ENCODE data around the gene TBX18.

TBX18 gene

GRCh38 chr6:84738996-84739865 lies 25.2 kb downstream of the TBX18 start:
- peak; percentile 85 for ATAC-seq (ENCODE audit: low read depth)
- TF ChIP-seq CTCF (IDR thresholded peaks at IDR 0.05; ENCODE audit: poor library complexity, severe bottlenecking): no peak
- no peak for DNase-seq (ENCODE audit: low spot score)

GRCh38 chr6:84733889-84734288 lies 30.5 kb downstream of the TBX18 start:
- no peak overlapping the region for H3K4me3 ChIP-seq (ENCODE audit: severe bottlenecking)
- no peaks in the 10 kb centered on the region for H3K9me3 ChIP-seq (ENCODE audit: severe bottlenecking)
- ATAC-seq (ENCODE audit: low read depth): no peak
- peaks cover 2% of the 10 kb centered on the region for H3K4me1 ChIP-seq (ENCODE audit: insufficient read depth, poor library complexity, severe bottlenecking)
- H3K36me3 ChIP-seq (ENCODE audit: low read depth): 0 out of 2 replicates have a peak, but pooled peaks cover 8% of the 10 kb centered on the region
- DNase-seq (ENCODE audit: low spot score): no peak
- no peak for TF ChIP-seq CTCF (IDR thresholded peaks at IDR 0.05; ENCODE audit: poor library complexity, severe bottlenecking)
- no peaks in the 10 kb centered on the region for H3K27me3 ChIP-seq (ENCODE audit: insufficient read depth, poor library complexity, severe bottlenecking)
- no peak overlapping the region for H3K27ac ChIP-seq (ENCODE audit: poor library complexity, severe bottlenecking)

More at GRCh38 chr6:84738996-84739865, 25.2 kb downstream of the TBX18 start:
- Histone ChIP-seq H3K4me1 (ENCODE audit: insufficient read depth, poor library complexity, severe bottlenecking) (peaks cover 20% of the 10 kb centered on the region), H3K27me3 (ENCODE audit: insufficient read depth, poor library complexity, severe bottlenecking) (no peaks in the 10 kb centered on the region), H3K9me3 (ENCODE audit: severe bottlenecking) (no peaks in the 10 kb centered on the region), H3K27ac (ENCODE audit: poor library complexity, severe bottlenecking) (peak overlapping the region; percentile 71), H3K4me3 (ENCODE audit: severe bottlenecking) (no peak overlapping the region), H3K36me3 (ENCODE audit: low read depth) (peaks cover 8% of the 10 kb centered on the region; the same call in 1 of the 2 replicates)

- no peak for TF ChIP-seq CTCF (IDR thresholded peaks at IDR 0.05; ENCODE audit: poor library complexity, severe bottlenecking)
- Histone ChIP-seq H3K27ac (ENCODE audit: poor library complexity, severe bottlenecking) (no peak overlapping the region), H3K9me3 (ENCODE audit: severe bottlenecking) (no peaks in the 10 kb centered on the region), H3K4me3 (ENCODE audit: severe bottlenecking) (no peak overlapping the region), H3K27me3 (ENCODE audit: insufficient read depth, poor library complexity, severe bottlenecking) (no peaks in the 10 kb centered on the region), H3K4me1 (ENCODE audit: insufficient read depth, poor library complexity, severe bottlenecking) (no peaks in the 10 kb centered on the region), H3K36me3 (ENCODE audit: low read depth) (no peaks in the 10 kb centered on the region)
- DNase-seq (ENCODE audit: low spot score) (no peak), ATAC-seq (ENCODE audit: low read depth) (no peak)
Observed at GRCh38 chr6:84731901-84732300, 32.5 kb downstream of the TBX18 start.

GRCh38 chr6:84731401-84731800 lies 33.0 kb downstream of the TBX18 start:
- ATAC-seq (ENCODE audit: low read depth): no peak
- no peak for TF ChIP-seq CTCF (IDR thresholded peaks at IDR 0.05; ENCODE audit: poor library complexity, severe bottlenecking)
- Histone ChIP-seq H3K4me3 (ENCODE audit: severe bottlenecking) (no peak overlapping the region), H3K27me3 (ENCODE audit: insufficient read depth, poor library complexity, severe bottlenecking) (no peaks in the 10 kb centered on the region), H3K27ac (ENCODE audit: poor library complexity, severe bottlenecking) (no peak overlapping the region), H3K36me3 (ENCODE audit: low read depth) (no peaks in the 10 kb centered on the region), H3K9me3 (ENCODE audit: severe bottlenecking) (no peaks in the 10 kb centered on the region), H3K4me1 (ENCODE audit: insufficient read depth, poor library complexity, severe bottlenecking) (no peaks in the 10 kb centered on the region)
- DNase-seq (ENCODE audit: low spot score): no peak

- Histone ChIP-seq H3K4me1 (ENCODE audit: insufficient read depth, poor library complexity, severe bottlenecking) (no peaks in the 10 kb centered on the region), H3K36me3 (ENCODE audit: low read depth) (no peaks in the 10 kb centered on the region), H3K27me3 (ENCODE audit: insufficient read depth, poor library complexity, severe bottlenecking) (no peaks in the 10 kb centered on the region), H3K4me3 (ENCODE audit: severe bottlenecking) (no peak overlapping the region), H3K27ac (ENCODE audit: poor library complexity, severe bottlenecking) (no peak overlapping the region), H3K9me3 (ENCODE audit: severe bottlenecking) (no peaks in the 10 kb centered on the region)
- ATAC-seq (ENCODE audit: low read depth) (0 out of 3 replicates have a peak, but pooled peaks have one; percentile 53), DNase-seq (ENCODE audit: low spot score) (no peak)
- TF ChIP-seq CTCF (IDR thresholded peaks at IDR 0.05; ENCODE audit: poor library complexity, severe bottlenecking): peak; percentile 58
Observed at GRCh38 chr6:84728602-84729001, 35.8 kb downstream of the TBX18 start.

Data from RWPE2 (cell line).